Measurements from ENCODE around the gene SH3BP4.
"Not testable (repeated sequence)": the region's sequence is repeated elsewhere in the genome, so short reads cannot be mapped to it uniquely, and the experiment has no call there.

Gene SH3BP4

GRCh38 chr2:235043762-235044500, 92.1 kb downstream of the SH3BP4 start:
- DNase-seq = no peak

GRCh38 chr2:235044501-235045271, 92.9 kb downstream of the SH3BP4 start:
- DNase-seq = no peak

GRCh38 chr2:235045336-235045972, 93.6 kb downstream of the SH3BP4 start:
- DNase-seq = no peak

GRCh38 chr2:235045973-235046343, 94.1 kb downstream of the SH3BP4 start:
- DNase-seq = no peak

GRCh38 chr2:235046589-235046988, 94.8 kb downstream of the SH3BP4 start:
- no peak for DNase-seq

- no peak for DNase-seq
Observed at GRCh38 chr2:235047171-235048160, 95.6 kb downstream of the SH3BP4 start.

GRCh38 chr2:235048549-235048948, 96.7 kb downstream of the SH3BP4 start:
- DNase-seq = no peak

- no peak for DNase-seq
Observed at GRCh38 chr2:235049069-235049468, 97.3 kb downstream of the SH3BP4 start.

GRCh38 chr2:235049719-235050118, 97.9 kb downstream of the SH3BP4 start:
- no peak for DNase-seq

GRCh38 chr2:235050980-235051351, 99.1 kb downstream of the SH3BP4 start:
- peak; percentile 42 for DNase-seq

- DNase-seq = no peak
Observed at GRCh38 chr2:235051436-235052260, 99.8 kb downstream of the SH3BP4 start.

- DNase-seq = no peak
Observed at GRCh38 chr2:235052514-235053354, 100.9 kb downstream of the SH3BP4 start.

- no peak for DNase-seq
Observed at GRCh38 chr2:235053651-235054050, 101.8 kb downstream of the SH3BP4 start.

- DNase-seq = no peak
Observed at GRCh38 chr2:235054475-235054874, 102.7 kb downstream of the SH3BP4 start.

GRCh38 chr2:235054919-235055318, 103.1 kb downstream of the SH3BP4 start:
- DNase-seq = no peak

- peak; percentile 61 for DNase-seq
Observed at GRCh38 chr2:235055891-235056516, 104.2 kb downstream of the SH3BP4 start.

- DNase-seq = no peak
Observed at GRCh38 chr2:235056768-235057167, 105.0 kb downstream of the SH3BP4 start.

- DNase-seq = not testable (repeated sequence)
Observed at GRCh38 chr2:235057616-235058015, 105.8 kb downstream of the SH3BP4 start.

GRCh38 chr2:235059161-235059560, 107.3 kb downstream of the SH3BP4 start:
- DNase-seq = no peak

- no peak for DNase-seq
Observed at GRCh38 chr2:235061656-235062055, 109.8 kb downstream of the SH3BP4 start.
